Measurements from ENCODE around the gene PCF11.

DNA sequence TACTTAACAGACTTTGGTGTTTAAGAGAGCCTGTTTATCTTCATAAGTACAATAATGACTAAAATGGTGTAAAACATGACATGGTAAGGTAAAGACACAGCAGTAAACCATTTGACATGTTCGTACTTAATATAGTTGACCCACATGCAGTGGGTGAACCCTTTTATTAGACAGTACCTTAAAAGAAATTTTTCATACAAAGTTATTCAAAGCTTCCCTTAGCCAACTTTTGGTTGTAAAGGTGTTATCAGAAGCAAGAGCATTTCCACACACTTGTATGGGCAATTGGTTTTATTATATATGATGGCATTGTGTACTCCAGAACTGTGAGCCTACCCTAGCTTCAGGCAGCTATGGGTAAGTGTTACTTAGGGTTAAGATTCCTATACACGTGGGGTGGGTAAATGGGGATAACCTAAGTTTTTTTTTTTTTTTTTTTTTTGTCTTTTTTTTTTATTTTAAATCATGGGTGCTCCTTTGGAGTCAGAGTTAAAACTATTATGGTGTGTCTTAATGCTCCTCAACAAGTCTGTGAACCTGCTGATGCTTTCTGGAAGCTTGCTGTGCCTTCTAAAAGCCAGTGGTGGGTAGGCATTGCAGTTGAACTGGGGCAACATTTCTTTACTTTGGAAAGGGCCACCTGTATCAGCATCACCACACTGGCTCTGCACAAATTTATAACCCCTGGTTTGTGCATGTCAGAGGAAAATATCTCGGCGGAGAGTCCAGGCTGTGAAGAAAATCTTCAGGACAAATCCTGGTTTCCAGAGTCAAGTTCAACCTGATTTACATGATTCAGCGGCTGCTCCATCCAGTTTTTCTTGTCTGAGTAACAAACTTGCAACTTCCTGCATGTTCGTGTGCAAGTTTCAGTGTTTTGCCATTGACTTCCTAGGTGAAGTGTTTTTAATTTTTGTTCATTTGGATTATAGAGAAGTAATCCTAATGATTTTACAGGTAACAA, 3.3 kb downstream of the PCF11 start:
- no peak for TF ChIP-seq POLR2A (IDR thresholded peaks at IDR 0.05)
- TF ChIP-seq, protein P1, sequence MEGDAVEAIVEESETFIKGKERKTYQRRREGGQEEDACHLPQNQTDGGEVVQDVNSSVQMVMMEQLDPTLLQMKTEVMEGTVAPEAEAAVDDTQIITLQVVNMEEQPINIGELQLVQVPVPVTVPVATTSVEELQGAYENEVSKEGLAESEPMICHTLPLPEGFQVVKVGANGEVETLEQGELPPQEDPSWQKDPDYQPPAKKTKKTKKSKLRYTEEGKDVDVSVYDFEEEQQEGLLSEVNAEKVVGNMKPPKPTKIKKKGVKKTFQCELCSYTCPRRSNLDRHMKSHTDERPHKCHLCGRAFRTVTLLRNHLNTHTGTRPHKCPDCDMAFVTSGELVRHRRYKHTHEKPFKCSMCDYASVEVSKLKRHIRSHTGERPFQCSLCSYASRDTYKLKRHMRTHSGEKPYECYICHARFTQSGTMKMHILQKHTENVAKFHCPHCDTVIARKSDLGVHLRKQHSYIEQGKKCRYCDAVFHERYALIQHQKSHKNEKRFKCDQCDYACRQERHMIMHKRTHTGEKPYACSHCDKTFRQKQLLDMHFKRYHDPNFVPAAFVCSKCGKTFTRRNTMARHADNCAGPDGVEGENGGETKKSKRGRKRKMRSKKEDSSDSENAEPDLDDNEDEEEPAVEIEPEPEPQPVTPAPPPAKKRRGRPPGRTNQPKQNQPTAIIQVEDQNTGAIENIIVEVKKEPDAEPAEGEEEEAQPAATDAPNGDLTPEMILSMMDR (IDR thresholded peaks at IDR 0.05), result no peak

All from Peyer's patch (tissue), 4 donors.